ENCODE data around the gene SEC14L6.

The SEC14L6 gene

DNA sequence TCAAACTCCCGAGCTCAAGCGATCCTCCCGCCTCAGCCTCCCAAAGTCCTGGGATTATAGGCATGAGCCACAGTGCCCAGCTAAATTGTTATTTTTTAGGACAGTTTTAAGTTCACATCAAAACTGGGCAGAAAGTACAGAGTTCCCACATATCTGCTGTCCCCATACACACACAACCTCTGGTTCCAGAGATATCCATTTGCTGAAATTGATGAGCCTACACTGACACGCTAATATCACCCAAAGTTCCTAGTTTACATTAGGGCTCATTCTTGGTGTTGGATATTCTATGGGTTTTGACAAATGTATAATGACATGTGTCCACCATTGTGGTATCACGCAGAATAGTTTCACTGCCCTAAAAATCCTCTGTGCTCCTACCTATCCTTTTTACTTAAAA lies 38.3 kb downstream of the SEC14L6 start:
- no peak overlapping the region for H3K27ac ChIP-seq (ENCODE audit: low read depth, low read length)
- H3K79me2 ChIP-seq (ENCODE audit: control insufficient read depth, low read length) = no peaks in the 10 kb centered on the region
- H3K9me2 ChIP-seq (replicated peaks; ENCODE audit: control insufficient read depth, low read length) = no peaks in the 10 kb centered on the region
- H3K9me3 ChIP-seq (ENCODE audit: control insufficient read depth, insufficient read depth, low read length) = no peaks in the 10 kb centered on the region; the same call in 1 of the 2 replicates
- H3K36me3 ChIP-seq (ENCODE audit: control insufficient read depth, low read length) = no peaks in the 10 kb centered on the region
- H3K4me1 ChIP-seq (ENCODE audit: control insufficient read depth, low read length) = no peaks in the 10 kb centered on the region
- H3K4me3 ChIP-seq (ENCODE audit: low read length) = no peak overlapping the region
- no peaks in the 10 kb centered on the region for H3K27me3 ChIP-seq (ENCODE audit: control insufficient read depth, low read length)
- H4K20me1 ChIP-seq (ENCODE audit: control insufficient read depth, insufficient read depth, low read depth, low read length) = no peaks in the 10 kb centered on the region
- TF ChIP-seq, protein P1, sequence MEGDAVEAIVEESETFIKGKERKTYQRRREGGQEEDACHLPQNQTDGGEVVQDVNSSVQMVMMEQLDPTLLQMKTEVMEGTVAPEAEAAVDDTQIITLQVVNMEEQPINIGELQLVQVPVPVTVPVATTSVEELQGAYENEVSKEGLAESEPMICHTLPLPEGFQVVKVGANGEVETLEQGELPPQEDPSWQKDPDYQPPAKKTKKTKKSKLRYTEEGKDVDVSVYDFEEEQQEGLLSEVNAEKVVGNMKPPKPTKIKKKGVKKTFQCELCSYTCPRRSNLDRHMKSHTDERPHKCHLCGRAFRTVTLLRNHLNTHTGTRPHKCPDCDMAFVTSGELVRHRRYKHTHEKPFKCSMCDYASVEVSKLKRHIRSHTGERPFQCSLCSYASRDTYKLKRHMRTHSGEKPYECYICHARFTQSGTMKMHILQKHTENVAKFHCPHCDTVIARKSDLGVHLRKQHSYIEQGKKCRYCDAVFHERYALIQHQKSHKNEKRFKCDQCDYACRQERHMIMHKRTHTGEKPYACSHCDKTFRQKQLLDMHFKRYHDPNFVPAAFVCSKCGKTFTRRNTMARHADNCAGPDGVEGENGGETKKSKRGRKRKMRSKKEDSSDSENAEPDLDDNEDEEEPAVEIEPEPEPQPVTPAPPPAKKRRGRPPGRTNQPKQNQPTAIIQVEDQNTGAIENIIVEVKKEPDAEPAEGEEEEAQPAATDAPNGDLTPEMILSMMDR (IDR thresholded peaks at IDR 0.05; ENCODE audit: low read depth, low read length, poor library complexity, severe bottlenecking) = no peak
- no peak for TF ChIP-seq EZH2phosphoT487 (IDR thresholded peaks at IDR 0.05; ENCODE audit: borderline replicate concordance, low read length)
- no peak overlapping the region for H3K4me2 ChIP-seq (ENCODE audit: low read length)
- H3F3A ChIP-seq (ENCODE audit: control insufficient read depth, insufficient read depth) = no peaks in the 10 kb centered on the region

DNA sequence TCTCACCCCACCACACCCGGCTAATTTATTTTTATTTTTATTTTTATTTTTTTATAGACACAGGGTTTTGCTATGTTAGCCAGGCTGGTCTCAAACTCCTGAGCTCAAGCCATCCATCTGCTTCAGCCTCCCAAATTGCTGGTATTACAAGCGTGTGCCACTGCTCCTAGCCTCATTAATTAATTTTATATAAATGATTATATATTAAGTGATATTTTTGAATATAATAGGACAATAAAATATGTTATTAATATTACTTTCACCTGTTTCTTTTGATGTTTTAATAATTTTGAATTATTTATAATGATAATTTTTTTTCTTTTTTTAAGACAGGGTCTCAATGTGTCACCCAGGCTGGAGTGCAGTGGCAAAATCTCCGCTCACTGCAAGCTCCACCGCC lies 38.9 kb downstream of the SEC14L6 start:
- H3K27me3 ChIP-seq (ENCODE audit: control insufficient read depth, low read length) = no peaks in the 10 kb centered on the region
- no peaks in the 10 kb centered on the region for H3K9me2 ChIP-seq (replicated peaks; ENCODE audit: control insufficient read depth, low read length)
- no peaks in the 10 kb centered on the region; the same call in 1 of the 2 replicates for H3K9me3 ChIP-seq (ENCODE audit: control insufficient read depth, insufficient read depth, low read length)
- H3K4me2 ChIP-seq (ENCODE audit: low read length) = no peak overlapping the region
- no peak overlapping the region for H3K4me3 ChIP-seq (ENCODE audit: low read length)
- H3F3A ChIP-seq (ENCODE audit: control insufficient read depth, insufficient read depth) = no peaks in the 10 kb centered on the region
- no peak overlapping the region for H3K27ac ChIP-seq (ENCODE audit: low read depth, low read length)
- H3K36me3 ChIP-seq (ENCODE audit: control insufficient read depth, low read length) = no peaks in the 10 kb centered on the region
- no peaks in the 10 kb centered on the region for H4K20me1 ChIP-seq (ENCODE audit: control insufficient read depth, insufficient read depth, low read depth, low read length)
- H3K4me1 ChIP-seq (ENCODE audit: control insufficient read depth, low read length) = no peaks in the 10 kb centered on the region
- H3K79me2 ChIP-seq (ENCODE audit: control insufficient read depth, low read length) = no peaks in the 10 kb centered on the region
- TF ChIP-seq, protein P1 (IDR thresholded peaks at IDR 0.05; ENCODE audit: low read depth, low read length, poor library complexity, severe bottlenecking) = no peak
- no peak for TF ChIP-seq EZH2phosphoT487 (IDR thresholded peaks at IDR 0.05; ENCODE audit: borderline replicate concordance, low read length)

DNA sequence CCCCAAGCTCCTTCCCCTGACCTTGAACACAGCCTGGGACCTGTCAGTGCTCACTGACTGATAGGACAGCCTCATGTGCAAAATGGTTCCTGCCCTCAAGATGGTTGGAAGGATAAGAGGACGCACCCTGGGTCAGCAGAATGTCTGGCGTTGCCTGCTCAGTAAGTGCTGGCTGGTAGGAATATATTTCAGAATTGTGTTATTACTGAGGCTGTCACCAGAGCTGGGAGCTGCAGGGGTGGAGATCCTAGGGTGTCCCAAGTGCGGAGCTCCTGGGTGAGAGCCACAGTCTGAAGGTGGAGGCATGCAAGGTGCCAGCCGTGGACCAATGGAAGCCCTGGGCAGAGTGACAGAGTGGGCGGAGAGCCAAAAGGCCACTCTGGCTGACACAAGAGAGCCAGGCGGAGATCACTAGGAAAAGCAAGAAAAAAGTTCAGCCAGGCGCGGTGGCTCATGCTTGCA lies 40.0 kb downstream of the SEC14L6 start:
- Histone ChIP-seq H3K27ac (ENCODE audit: low read depth, low read length) (no peak overlapping the region), H3K9me2 (replicated peaks; ENCODE audit: control insufficient read depth, low read length) (no peaks in the 10 kb centered on the region), H3F3A (ENCODE audit: control insufficient read depth, insufficient read depth) (no peaks in the 10 kb centered on the region), H3K4me1 (ENCODE audit: control insufficient read depth, low read length) (no peaks in the 10 kb centered on the region), H3K9me3 (ENCODE audit: control insufficient read depth, insufficient read depth, low read length) (no peaks in the 10 kb centered on the region), H3K79me2 (ENCODE audit: control insufficient read depth, low read length) (no peaks in the 10 kb centered on the region), H3K27me3 (ENCODE audit: control insufficient read depth, low read length) (no peaks in the 10 kb centered on the region), H3K4me2 (ENCODE audit: low read length) (no peak overlapping the region), H4K20me1 (ENCODE audit: control insufficient read depth, insufficient read depth, low read depth, low read length) (no peaks in the 10 kb centered on the region), H3K4me3 (ENCODE audit: low read length) (no peak overlapping the region), H3K36me3 (ENCODE audit: control insufficient read depth, low read length) (no peaks in the 10 kb centered on the region)
- TF ChIP-seq EZH2phosphoT487 (IDR thresholded peaks at IDR 0.05; ENCODE audit: borderline replicate concordance, low read length) = no peak
- TF ChIP-seq, protein P1 (IDR thresholded peaks at IDR 0.05; ENCODE audit: low read depth, low read length, poor library complexity, severe bottlenecking) = no peak

Data from DOHH2 (cell line).